CD4-positive, alpha-beta T cell treated with Interleukin-21 for 1 hour (primary cell): ENCODE measurements around the gene PPP1R37.
"Not testable (repeated sequence)": the region's sequence is repeated elsewhere in the genome, so short reads cannot be mapped to it uniquely, and the experiment has no call there.

Source experiments
- DNase-seq: peaks from one replicate; pipeline ENCODE4 v3.0.0-alpha.2; 2020

Gene PPP1R37

DNA sequence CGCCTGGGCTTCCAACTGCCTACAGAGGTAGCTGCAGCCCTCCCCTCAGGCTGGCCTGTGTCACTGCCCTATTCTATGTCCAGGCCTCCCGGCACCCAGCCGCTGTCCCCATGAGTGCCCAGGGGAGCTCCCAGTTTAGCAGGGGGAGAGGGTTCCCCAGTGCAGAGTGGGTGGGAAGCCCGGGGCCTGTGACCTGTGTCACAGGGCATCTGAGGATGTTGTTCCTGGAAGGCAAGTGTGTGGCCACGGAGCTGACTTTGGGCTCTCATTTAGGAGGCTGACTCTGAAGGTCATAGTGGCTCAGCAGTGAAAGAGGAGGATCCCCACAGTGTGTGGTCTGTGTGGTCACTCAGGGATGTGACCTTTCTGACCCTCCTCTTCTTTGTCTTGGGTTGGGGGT, 25.1 kb downstream of the PPP1R37 start:
- no peak for DNase-seq

DNA sequence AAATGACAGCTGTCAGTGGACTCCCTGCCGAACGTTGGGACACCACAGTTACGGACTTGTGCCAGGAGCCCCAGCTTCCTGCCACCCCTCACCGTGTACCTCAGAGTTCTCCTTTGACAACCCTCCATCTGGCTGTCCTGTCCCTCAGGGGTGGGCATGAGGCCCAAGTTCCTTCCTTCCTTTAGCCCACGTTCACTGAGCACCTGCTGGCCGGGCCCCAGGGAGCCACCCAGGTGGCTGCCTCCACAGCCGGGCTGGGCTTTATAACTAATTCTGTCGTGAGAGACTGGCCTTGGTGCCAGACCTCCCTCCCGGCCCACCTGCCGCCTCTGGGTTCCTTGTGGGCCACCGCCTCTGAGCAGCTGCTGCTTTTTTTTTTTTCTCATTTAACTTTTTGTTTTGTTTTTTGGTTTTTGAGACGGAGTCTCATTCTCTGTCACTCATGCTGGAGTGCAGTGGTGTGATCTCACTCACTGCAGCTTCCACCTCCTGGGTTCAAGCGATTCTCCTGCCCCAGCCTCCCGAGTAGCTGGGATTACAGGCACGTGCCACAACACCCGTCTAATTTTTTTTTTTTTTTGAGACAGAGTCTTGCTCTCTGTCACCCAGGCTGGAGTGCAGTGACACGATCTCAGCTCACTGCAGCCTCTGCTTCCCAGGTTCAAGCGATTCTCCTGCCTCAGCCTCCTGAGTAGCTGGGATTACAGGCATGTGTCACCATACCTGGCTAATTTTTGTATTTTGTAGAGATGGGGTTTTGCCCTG, 25.8 kb downstream of the PPP1R37 start:
- not testable (repeated sequence) for DNase-seq

DNA sequence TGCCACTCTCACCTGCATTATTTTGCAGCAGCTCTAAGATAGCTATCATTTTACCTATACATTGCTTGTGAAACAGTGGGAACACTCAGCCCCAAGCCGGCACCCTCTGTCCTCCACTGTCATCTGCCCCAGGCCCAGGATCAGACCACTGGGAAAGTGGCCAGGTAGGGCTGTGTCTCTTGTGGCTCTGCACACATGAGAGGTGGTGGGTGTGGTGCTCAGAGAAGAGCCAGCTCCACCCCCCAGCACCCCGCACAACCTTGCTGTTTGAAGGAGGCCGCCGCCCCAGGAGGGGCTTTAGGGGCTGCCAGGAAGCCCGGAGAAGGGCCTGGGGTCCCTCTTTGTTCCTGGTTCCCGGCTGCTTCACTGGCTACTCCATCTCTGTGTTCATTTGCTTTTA, 26.6 kb downstream of the PPP1R37 start:
- DNase-seq, result no peak

DNA sequence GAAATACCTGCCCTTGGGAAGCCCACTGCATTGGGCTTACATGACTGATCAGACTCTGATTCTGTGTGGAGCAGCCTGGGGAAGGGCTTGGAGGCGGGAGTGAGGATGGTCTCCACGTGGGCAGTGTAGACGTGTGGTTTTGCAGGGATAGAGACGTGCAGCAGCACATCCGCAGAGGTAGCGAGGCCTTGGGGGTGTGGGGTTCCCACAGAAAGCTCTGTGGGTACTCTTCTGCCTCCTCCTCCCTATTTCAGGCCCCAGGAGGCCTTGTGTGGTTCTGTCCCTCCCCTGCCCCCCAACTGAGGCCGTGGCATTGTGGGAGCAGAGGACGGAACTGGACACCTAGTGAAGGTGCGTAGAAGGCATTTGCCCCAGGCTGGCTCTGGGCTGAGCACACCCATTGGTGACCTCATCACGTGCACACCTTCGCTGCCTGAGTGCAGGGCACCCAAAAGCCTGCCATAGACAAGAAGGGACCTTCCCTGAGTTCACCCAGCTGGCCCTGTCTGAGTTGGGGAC, 28.9 kb downstream of the PPP1R37 start:
- no peak for DNase-seq

DNA sequence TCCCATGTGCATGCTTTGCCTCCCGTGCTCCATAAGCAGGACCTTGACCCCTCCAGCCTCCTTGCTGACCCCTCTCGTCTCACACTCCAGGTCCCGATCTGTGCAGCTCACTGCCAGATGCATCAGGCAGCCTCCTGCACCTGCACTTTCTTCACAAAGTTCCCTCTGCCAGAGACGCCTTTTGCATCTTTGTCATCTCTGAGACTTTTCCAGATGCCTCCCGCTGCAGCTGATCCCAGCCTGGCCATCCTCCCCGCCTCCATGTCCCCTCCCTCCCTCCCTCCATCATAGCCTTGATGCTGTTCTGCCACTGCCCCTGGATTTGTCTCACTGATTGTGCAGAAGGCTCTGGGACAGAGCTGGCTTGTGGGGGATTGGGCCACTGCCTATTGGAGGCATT, 29.9 kb downstream of the PPP1R37 start:
- no peak for DNase-seq

DNA sequence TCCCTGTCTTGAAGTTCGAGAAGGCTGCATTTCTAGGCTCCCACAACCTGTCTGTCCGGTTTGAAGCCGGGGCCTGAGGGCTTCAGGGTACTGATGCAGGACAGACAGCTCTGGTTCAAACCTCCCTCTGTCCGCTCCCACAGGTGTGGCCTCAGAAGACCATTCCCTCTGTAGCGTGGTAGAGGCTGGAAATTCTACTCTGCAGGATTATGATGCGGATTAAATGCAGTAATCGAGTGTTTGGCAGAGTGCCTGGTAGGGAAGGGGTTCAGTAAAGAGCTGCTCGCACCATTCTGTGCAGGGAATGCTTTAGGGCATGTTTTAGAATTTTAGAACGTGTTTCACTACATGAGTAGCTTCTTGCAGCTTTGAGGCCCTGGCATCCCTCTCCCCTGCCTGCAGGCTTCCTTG, 30.5 kb downstream of the PPP1R37 start:
- no peak for DNase-seq

DNA sequence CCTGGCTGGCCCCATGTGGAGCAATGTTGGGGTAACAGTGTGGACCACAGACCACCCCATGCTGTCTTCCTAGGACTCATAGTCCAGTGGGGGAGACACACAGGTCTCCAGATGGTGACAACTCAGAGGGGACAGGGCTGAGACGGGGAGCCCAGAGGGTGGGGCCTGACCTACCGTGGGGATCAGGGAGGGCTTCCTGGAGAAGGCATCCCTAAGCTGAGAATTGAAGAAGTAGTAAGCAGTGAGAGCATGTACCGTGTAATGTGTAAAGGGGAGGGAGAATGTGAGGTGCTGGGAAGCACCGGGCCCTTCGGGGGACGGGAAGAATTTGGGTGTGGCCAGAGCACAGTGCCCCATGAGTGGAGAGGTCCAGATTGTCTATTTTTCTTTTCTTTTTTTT, 31.0 kb downstream of the PPP1R37 start:
- no peak for DNase-seq

DNA sequence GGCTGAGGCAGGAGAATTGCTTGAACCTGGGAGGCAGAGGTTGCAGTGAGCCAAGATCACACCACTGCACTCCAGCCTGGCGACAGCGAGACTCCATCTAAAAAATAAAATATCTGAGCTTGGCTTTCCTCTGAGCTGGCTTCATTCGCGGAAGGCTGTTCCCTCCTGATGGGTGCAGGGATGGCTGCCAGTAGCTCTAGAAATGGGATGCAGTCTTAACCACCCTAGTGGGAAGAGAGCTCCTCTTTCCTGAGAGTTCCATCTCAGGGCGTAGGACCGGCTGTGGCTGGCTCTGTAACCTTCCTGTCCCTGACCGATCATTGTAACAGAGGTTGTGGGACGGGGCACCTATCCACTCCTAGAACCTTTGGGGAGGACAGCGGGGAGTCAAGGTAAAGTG, 32.4 kb downstream of the PPP1R37 start:
- DNase-seq, result no peak

DNA sequence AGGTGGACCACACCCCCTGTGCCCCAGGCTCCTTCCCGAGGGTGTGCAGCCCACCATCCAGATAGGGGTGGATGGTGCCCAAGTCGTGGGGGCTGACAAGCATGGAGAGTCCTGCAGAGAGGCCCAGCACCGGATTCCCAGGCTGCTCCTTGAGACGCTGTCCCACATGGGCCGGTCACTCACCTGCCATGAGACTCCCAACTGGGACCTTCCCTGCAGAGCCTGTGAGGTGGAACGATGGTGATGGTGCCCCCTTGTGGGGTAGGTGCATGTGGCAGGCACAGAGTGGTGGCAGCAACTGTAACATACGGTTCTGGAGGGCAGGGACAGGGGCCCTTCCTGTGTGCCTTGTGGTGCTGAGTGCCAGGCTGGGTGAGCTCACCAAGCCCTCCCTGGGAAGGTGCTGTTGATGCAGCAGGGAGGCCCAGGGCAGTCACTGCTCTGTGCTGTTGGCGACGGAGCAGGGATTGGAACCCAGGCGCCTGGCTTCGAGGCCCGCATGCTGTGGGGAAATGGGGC, 33.1 kb downstream of the PPP1R37 start:
- peak; percentile 68 for DNase-seq

DNA sequence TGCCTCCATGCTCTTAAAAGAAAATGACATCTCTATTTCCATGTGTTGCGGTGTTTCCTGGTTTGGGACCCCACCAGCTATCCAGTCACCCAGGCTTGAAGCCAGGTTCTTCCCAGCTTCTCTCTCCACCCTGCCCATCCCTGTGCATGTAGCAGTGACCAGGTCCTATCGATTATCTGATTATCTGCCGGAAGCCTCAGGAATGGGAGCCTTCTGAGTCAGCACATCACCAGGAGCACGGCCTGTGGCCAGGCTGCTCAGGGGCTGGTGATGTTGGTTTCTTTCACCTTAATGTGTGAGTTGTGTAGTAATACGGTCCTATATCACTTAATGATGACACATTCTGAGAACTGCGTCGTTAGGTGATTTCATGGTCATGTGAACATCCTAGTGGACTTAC, 33.7 kb downstream of the PPP1R37 start:
- DNase-seq, result no peak

DNA sequence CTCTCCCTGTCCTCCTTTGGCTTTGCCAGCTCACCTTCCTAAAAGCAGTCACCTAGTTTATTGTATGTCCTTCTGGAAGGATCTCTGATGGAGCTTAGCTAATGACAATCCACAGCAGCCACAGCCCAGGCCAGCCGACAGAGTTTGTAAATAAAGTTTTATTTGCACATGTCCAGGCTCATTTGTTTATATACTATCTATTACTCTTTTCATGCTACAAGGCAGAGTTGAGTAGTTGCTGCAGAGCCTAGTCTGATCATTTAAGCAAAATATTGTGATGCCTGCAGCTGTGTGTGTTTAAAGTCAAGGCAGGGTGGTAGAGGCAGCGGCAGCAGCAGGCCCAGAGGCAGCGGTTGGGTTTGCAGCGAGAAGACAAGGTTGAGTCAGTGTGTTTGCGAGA, 35.2 kb downstream of the PPP1R37 start:
- DNase-seq, result no peak

DNA sequence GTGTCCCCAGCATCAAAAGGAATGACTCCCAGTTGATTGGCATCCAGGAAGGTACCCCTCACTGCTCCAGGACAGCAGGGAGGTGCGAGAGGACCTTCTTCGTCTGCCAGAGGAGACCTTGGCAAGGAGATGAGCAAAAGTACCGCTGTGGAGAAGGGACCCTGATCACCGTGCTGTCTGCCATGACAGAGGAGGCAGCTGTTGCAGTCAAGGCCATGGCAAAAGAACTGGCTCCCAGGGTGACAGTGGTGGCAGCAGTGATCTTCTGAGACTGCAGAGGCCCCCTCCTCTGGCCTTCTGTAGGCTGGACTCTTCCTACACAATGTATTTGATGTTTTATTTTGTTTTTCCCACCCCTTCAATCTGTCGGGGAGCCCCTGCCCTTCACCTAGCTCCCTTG, 35.8 kb downstream of the PPP1R37 start:
- no peak for DNase-seq

DNA sequence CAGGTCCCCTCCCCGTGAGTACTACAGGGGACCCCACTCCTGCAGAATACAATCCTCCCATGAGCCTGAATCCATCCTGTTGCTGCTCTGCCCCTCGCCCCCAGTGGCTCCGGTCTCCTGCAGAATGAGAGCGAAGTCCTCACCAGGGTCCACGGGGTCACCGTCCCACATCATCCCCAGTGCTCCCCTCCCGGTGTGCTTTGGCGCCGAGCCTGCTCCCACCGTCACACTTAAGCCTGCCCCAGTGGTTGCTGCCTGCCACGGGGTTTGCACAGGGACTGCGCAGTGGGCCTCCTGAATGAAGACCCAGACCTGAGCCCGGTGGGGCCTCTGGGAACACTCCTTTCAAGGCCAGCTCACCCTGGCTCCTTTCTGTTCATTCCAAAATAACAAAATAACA, 37.3 kb downstream of the PPP1R37 start:
- DNase-seq, result no peak

DNA sequence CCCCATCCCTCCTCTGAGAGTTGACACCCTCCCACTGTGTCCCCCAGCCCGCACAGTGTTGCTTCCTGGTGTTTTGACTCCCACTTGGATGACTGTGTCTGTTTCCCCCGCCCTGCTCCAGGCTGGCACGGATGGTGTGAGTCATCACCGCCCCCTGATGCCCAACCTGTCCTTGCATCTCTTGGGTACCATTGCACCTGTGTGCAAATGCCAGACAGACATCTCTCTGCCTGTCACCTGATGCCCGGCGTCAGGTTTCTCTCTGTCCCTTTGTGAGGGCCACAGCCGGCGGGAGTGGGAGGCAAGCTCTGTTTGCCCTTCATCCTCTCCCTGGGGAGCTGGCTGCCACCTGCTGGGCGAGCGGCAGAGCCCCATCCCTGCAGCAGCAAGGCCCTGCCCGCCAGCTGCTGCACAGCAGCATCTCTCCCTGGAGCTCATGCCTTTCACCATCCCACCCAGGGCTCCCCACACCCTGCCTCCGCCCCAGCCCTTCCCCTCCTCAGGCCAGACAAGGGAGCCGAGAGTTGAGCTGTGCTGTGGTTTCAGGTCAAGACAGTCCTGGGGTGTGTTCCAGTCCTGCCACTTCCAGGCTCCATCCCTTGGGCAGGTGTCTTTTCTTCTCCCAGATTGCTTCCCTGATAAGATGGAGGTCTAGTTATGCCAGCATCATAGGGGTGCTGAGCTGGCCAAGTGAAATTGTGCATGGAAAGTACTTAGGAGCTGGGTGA, 38.1 kb downstream of the PPP1R37 start:
- DNase-seq, result no peak

DNA sequence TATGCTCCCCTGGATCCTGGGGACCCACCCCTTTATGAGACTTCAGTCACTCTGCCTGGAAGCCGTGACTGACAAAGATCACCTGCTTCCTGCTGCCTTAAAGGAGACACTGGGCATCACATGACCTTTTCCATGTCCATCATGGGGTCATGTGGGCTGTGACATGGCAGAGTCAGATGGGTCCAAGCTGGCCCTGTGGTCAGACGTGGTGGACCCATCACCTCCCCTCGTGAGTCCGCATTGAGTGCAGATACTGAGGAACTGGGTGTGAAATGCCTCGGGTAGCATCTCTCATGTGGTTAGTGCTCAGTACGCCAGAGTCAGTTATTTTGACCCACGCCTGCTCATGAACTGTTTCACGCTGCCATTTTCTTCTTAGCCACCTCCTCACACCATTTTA, 40.7 kb downstream of the PPP1R37 start:
- no peak for DNase-seq

DNA sequence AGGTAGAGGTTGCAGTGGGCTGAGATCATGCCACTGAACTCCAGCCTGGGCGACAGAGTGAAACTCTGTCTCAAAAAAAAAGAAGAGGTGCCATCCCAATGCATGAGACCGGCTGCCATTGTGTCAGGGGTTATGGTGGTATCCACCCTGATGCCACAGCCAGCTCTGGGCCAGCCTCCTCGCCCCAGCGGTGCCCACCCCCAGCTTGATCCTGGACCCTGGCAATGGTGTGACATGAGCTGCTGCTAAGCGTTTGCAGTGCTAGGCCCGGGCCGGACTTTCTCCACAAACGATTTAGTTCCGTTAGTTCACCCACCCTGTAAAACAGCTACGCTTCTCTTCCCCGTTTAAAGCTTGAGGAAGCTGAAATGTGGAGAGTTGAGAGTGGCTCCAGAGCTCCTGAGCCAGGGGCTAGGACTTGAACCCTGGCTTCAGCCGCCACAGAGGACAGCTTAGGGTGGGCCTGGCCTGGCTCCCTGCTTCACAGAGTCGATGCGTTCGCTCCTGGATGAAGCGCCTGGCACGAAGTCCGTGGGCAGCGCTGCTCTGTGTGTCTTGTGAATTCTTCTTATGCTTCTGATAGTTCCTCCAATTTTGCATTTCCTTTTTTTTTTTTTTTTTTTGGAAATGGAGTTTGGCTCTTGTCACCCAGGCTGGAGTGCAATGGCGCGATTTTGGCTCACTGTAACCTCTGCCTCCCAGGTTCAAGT, 42.4 kb downstream of the PPP1R37 start:
- no peak for DNase-seq

DNA sequence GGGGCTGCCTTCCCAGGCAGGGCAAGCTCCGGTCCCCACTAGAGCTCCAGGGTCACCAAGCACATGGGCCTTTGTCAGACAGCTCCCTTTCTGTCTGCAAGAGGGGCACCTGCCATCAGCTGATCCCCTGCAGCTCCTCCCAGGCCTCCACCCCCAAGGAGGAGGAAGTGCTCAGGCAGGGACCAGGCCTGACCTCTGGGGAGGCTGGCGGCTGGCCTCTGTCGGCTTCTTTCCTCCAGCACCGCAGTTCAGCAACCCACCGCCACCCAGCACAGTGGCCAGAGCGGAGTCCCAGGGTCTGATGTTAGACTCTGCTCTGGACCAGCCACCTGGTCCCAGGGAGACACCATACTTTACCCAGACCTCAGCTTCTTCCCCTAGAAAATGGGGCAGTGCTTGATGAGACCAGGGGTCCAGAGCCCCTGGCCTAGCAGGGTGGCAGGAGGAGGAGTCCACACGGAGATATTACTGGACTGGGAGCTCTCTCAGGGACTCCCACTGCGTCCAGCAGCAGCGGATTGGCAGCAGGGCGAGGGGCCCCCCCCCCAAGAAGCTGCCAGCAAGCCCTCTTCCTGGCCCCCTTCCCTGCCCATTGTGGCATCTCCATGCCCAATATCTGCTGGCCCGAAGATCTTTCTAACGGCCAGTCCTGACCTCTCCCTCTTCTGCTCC, 43.7 kb downstream of the PPP1R37 start:
- no peak for DNase-seq

DNA sequence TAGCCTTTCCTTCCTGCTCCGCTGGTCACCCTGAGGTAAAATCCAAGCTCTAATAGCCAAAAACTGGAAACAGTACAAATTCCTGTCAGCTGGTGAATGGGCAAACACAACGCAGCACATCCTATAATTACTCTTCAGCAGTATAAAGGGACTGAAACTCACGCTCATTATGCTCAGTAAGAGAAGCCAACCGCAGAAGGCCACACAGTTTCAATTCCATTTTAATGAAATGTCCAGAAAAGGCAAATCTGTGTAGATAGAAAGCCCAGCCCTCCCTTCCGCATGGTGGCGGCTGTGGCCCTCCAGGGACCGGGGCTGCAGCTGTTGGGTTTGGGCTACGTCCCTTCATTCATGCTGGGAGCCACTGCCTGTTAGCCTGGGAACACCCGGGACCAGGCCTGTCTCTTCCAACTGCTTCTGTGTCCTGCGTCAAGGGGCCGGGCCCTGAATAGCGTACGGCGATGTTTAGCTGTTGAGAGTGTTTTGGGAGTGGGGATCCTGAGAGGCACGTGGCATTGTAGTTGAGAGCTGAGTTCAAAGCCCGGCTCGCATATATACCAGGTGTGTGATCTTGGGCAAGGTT, 44.3 kb downstream of the PPP1R37 start:
- no peak for DNase-seq

DNA sequence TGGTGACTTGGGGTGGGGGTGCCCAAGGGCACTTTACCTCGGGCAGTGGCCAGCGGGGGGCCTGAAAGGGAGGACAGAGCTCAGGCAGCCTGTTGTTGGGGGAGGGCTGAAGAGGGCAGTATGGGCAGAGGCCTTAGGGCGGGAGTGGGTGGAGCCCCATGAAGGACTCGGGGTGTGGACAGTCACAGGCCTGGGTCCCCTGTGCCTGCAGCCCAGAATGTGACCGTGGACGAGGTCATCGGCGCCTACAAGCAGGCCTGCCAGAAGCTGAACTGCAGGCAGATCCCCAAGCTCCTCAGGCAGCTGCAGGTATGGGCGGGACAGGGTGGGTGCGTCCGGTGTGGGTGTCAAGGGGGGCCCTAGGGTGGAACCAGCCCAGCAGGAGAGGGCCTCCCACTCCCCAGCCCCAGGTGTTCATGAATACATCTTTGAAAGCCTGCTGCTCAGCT, 45.3 kb downstream of the PPP1R37 start:
- no peak for DNase-seq

DNA sequence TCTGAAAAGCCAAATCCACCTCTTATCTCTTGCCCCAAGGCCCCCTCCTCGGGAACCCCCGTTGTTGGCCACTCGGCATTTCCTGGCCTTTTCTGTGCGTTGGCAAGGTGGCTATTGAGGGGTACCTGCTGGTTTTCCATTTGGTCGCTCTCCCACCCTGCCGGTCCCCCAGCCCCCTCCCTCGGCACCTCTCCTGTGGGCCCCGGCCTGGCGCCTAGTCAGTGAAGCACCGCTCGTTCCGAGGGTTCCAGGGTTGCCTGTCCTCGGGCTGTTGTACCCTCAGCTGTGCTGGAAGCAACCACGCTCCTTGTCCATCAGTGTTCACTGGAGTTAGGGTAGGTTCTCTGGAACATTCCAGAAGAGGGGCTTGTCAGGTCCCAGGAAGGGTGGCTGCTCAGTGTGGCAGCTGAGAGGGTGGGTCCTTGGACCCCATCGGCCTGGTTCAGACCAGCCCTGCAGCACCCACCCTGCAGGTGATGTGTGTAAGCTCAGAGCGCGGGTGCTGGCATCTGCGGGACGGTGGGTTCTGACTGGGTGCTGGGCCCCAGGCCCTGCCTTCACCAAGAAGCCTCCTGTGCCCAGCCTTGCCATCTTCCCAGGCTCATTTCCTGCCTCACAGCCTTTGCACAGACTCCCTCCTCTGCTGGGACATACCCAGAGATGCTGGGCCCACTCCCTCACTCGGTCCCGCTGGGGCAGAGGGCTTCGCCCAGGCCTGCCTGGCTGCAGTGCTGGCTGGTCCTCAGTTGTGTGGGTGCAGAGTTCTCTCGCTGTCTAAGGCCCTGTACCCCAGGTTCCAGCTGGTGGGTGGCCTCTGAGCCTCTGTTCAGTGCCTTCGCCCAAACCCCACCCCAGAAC, 46.5 kb downstream of the PPP1R37 start:
- no peak for DNase-seq

DNA sequence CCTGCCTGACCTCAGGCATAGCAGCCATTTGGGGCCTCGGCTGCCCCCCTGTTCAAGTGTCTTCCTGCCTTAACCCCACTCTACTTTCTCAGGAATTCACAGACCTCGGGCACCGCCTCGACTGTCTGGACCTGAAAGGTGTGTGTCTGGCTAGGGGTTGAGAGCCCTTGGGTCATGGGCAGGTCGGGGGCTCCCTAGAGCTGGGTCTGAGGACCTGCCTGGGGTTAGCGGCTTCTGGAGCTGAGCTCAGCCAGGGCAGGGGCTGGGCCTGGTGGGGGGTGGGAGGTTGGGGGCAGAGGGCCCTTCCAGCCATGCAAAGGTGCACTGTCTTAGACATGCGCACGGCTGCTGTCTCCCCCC, 47.1 kb downstream of the PPP1R37 start:
- no peak for DNase-seq

DNA sequence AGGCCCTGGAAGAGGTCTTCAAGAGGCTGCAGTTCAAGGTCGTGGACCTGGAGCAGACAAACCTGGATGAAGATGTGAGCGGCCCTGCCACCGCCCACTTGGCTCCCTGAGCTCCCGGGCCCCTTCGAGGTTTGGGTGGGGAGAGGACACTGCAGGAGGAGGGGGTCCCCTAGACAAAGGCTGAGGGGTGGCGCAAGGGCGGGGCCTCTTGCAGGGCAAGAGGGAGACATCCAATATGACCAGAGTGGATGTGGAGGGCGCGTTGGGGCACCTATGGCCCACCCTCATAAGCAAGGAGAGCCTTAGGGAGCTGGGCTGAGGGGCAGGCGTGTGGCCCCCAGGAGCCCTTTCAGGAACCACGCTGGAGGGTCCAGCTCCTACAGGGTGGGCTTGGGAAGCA, 47.6 kb downstream of the PPP1R37 start:
- DNase-seq, result no peak
